IMR-90 (cell line): ENCODE measurements around the gene SLC46A3. TPM values are rescaled to one million over a fixed set of nuclear protein-coding genes. Genes with fewer than 3 reads are reported as not detected.

ENCODE experiments used
- ATAC-seq: fragments of 200-7000 bp; cut with Tn5 transposase; 2 replicates; pipeline ENCODE4 v1.9.1; 2020; ENCODE audit warnings: low read depth, mild to moderate bottlenecking, moderate library complexity
- BruUV-seq: library from RNA; stranded (reverse); fragments of 400-500 nt; replicated peaks from 2 replicates; lab custom pipeline; 2021; lab: Mats Ljungman, UMichigan
- CTCF ChIA-PET: fragments of 300-600 bp; formaldehyde crosslinking; extraction: SDS; loops from one replicate; lab custom pipeline; 2021; ENCODE audit warnings: antibody characterized with exemption; lab: Yijun Ruan, JAX
- POLR2A ChIA-PET: fragments of 300-600 bp; sonication (Branson Sonifier 250); formaldehyde crosslinking; loops from one replicate; lab custom pipeline; 2022; ENCODE audit warnings: antibody characterized with exemption; ENCODE audit not compliant: unreplicated experiment; lab: Charles Lee
- DNase-seq: peaks from one replicate; pipeline ENCODE4 v3.0.0; 2013
- H2AFZ ChIP-seq: replicated peaks from 2 replicates; pipeline ENCODE3; 2013; ENCODE audit warnings: low read length, mild to moderate bottlenecking; ENCODE audit not compliant: poor library complexity
- H2AK5ac ChIP-seq: 2 replicates; pipeline ENCODE4 v1.6.1; 2013; ENCODE audit warnings: low read depth, low read length, inconsistent platforms
- H2AK9ac ChIP-seq: replicated peaks from 2 replicates; pipeline ENCODE3; 2013; ENCODE audit warnings: mild to moderate bottlenecking, low read depth, low read length, moderate library complexity; ENCODE audit not compliant: poor library complexity
- H2BK120ac ChIP-seq: 2 replicates; pipeline ENCODE4 v1.6.1; 2013; ENCODE audit warnings: low read depth, low read length, inconsistent platforms
- H2BK15ac ChIP-seq: 3 replicates; pipeline ENCODE4 v1.6.1; 2013; ENCODE audit warnings: low read depth, low read length, inconsistent platforms
- H2BK20ac ChIP-seq: 2 replicates; pipeline ENCODE4 v1.6.1; 2013; ENCODE audit warnings: low read depth, mild to moderate bottlenecking, inconsistent platforms, low read length, moderate library complexity
- H2BK5ac ChIP-seq: 2 replicates; pipeline ENCODE4 v1.6.1; 2013; ENCODE audit warnings: mild to moderate bottlenecking, low read depth, low read length, inconsistent platforms; ENCODE audit not compliant: poor library complexity, severe bottlenecking
- H3K14ac ChIP-seq: replicated peaks from 2 replicates; pipeline ENCODE4 v1.6.1; 2013; ENCODE audit warnings: low read depth, low read length, inconsistent platforms
- H3K18ac ChIP-seq: 2 replicates; pipeline ENCODE4 v1.6.1; 2013; ENCODE audit warnings: low read depth, low read length, control low read depth
- H3K23ac ChIP-seq: 2 replicates; pipeline ENCODE4 v1.6.1; 2013; ENCODE audit warnings: low read depth, low read length, inconsistent platforms
- H3K27ac ChIP-seq: 2 replicates; pipeline ENCODE4 v1.5.1; 2013; ENCODE audit warnings: mild to moderate bottlenecking, control low read depth, low read length; ENCODE audit not compliant: insufficient read depth
- H3K27me3 ChIP-seq: 2 replicates; pipeline ENCODE4 v1.6.1; 2013; ENCODE audit warnings: low read length; ENCODE audit not compliant: control insufficient read depth, insufficient read depth
- H3K36me3 ChIP-seq: 2 replicates; pipeline ENCODE4 v1.6.1; 2013; ENCODE audit warnings: low read length, mixed read lengths; ENCODE audit not compliant: control insufficient read depth, insufficient read depth
- H3K4ac ChIP-seq: 2 replicates; pipeline ENCODE4 v1.6.1; 2013; ENCODE audit warnings: low read depth, low read length, inconsistent platforms
- H3K4me1 ChIP-seq: 2 replicates; pipeline ENCODE4 v1.6.1; 2013; ENCODE audit warnings: low read length, mixed read lengths; ENCODE audit not compliant: control insufficient read depth, insufficient read depth
- H3K4me2 ChIP-seq: 2 replicates; pipeline ENCODE4 v1.6.1; 2013; ENCODE audit warnings: low read depth, mild to moderate bottlenecking, control low read depth, low read length, moderate library complexity
- H3K4me3 ChIP-seq: 2 replicates; pipeline ENCODE4 v1.5.1; 2013; ENCODE audit warnings: low read depth, mild to moderate bottlenecking, control low read depth, low read length, moderate library complexity; ENCODE audit not compliant: insufficient read depth
- H3K56ac ChIP-seq: 2 replicates; pipeline ENCODE4 v1.6.1; 2013; ENCODE audit warnings: low read length, inconsistent platforms; ENCODE audit not compliant: insufficient read depth; ENCODE audit errors: extremely low read depth
- H3K79me1 ChIP-seq, 2 experiments: 2 replicates each; pipeline ENCODE4 v1.6.1; 2013; ENCODE audit warnings: low read length in 2 of 2, inconsistent platforms in 1 of 2, low read depth in 1 of 2
- H3K9ac ChIP-seq: 2 replicates; pipeline ENCODE4 v1.6.1; 2013; ENCODE audit warnings: low read depth, low read length, control low read depth
- H3K9me1 ChIP-seq: 2 replicates; pipeline ENCODE4 v1.6.1; 2013; ENCODE audit warnings: low read length, inconsistent platforms; ENCODE audit not compliant: insufficient read depth
- H3K9me3 ChIP-seq: 2 replicates; pipeline ENCODE4 v1.6.1; 2013; ENCODE audit warnings: low read length; ENCODE audit not compliant: control insufficient read depth, insufficient read depth
- H4K20me1 ChIP-seq: 2 replicates; pipeline ENCODE4 v1.6.1; 2013; ENCODE audit warnings: low read length, inconsistent platforms; ENCODE audit not compliant: insufficient read depth
- H4K5ac ChIP-seq: 2 replicates; pipeline ENCODE4 v1.6.1; 2013; ENCODE audit warnings: mild to moderate bottlenecking, low read depth, low read length, control low read depth
- H4K8ac ChIP-seq, 2 experiments: 2 replicates each; pipeline ENCODE4 v1.6.1; 2013; ENCODE audit warnings: low read depth in 2 of 2, low read length in 2 of 2, control low read depth in 1 of 2, inconsistent platforms in 1 of 2
- H4K91ac ChIP-seq: 2 replicates; pipeline ENCODE4 v1.6.1; 2013; ENCODE audit warnings: low read depth, low read length, inconsistent platforms; ENCODE audit not compliant: insufficient read depth
- BHLHE40 ChIP-seq: fragments of 150-350 bp; IDR thresholded peaks from 2 replicates; pipeline ENCODE4 v1.6.1; 2016; ENCODE audit warnings: mild to moderate bottlenecking, low read depth, low read length
- CEBPB ChIP-seq: IDR thresholded peaks from 2 replicates; pipeline ENCODE4 v1.6.1; 2012; ENCODE audit warnings: low read depth, low read length, improper control_type of control experiment
- CHD1 ChIP-seq: IDR thresholded peaks from 2 replicates; pipeline ENCODE4 v1.6.1; 2012; ENCODE audit warnings: low read depth, low read length, improper control_type of control experiment
- FOS ChIP-seq: fragments of 150-350 bp; IDR thresholded peaks from 2 replicates; pipeline ENCODE4 v1.6.1; 2016; ENCODE audit warnings: low read depth, low read length
- MAFK ChIP-seq: IDR thresholded peaks from 2 replicates; pipeline ENCODE4 v1.6.1; 2012; ENCODE audit warnings: low read depth, low read length, improper control_type of control experiment
- MAZ ChIP-seq: IDR thresholded peaks from 2 replicates; pipeline ENCODE4 v1.6.1; 2012; ENCODE audit warnings: low read depth, mild to moderate bottlenecking, low read length, improper control_type of control experiment, moderate library complexity, borderline replicate concordance
- MXI1 ChIP-seq: IDR thresholded peaks from 2 replicates; pipeline ENCODE4 v1.6.1; 2012; ENCODE audit warnings: low read depth, mild to moderate bottlenecking, low read length, moderate library complexity, borderline replicate concordance
- NFE2L2 ChIP-seq: fragments of 150-350 bp; IDR thresholded peaks from 2 replicates; pipeline ENCODE4 v1.6.1; 2016; ENCODE audit warnings: low read depth, mild to moderate bottlenecking, low read length
- POLR2A ChIP-seq: IDR thresholded peaks from 2 replicates; pipeline ENCODE4 v1.6.1; 2012; ENCODE audit warnings: mild to moderate bottlenecking, low read depth, low read length
- RAD21 ChIP-seq: IDR thresholded peaks from 2 replicates; pipeline ENCODE4 v1.6.1; 2012; ENCODE audit warnings: low read length, improper control_type of control experiment
- RCOR1 ChIP-seq: IDR thresholded peaks from 2 replicates; pipeline ENCODE4 v1.6.1; 2012; ENCODE audit warnings: mild to moderate bottlenecking, low read length, improper control_type of control experiment; ENCODE audit not compliant: insufficient replicate concordance
- RFX5 ChIP-seq: IDR thresholded peaks from 2 replicates; pipeline ENCODE4 v1.8.0; 2012; ENCODE audit warnings: low read depth, mild to moderate bottlenecking, low read length, moderate library complexity
- SMC3 ChIP-seq: fragments of 150-350 bp; IDR thresholded peaks from 2 replicates; pipeline ENCODE4 v1.6.1; 2016; ENCODE audit warnings: low read depth, mild to moderate bottlenecking, antibody characterized with exemption, low read length, moderate library complexity
- WGBS, 2 experiments: methylation state at CpG; one replicate each; pipeline versions ENCODE4 v1.1.5 to v1.1.7; 2013; ENCODE audit warnings: missing lambda C conversion rate in 2 of 2; ENCODE audit not compliant: insufficient read length in 1 of 2; ENCODE audit errors: extremely low coverage in 2 of 2; 5-methylcytosine and 5-hydroxymethylcytosine counted together
- dilution Hi-C: fragments of 300-500 bp; cut with HindIII; formaldehyde crosslinking; loops from one replicate; pipeline ENCODE4 v1.14.3; 2018; ENCODE audit warnings: low sequenced_read_pairs; ENCODE audit not compliant: unreplicated experiment
- in situ Hi-C: fragments of 300-500 bp; cut with MboI; formaldehyde crosslinking; loops from 3 replicates; pipeline ENCODE4 v1.14.3; 2019; ENCODE audit warnings: low sequenced_read_pairs, inconsistent platforms, mixed read lengths
- intact Hi-C: fragments of 100-400 bp; cut with micrococcal nuclease; formaldehyde crosslinking; loops from 2 replicates; pipeline ENCODE4 v1.10.0; 2022
- polyA plus RNA-seq, 3 experiments: library from polyadenylated mRNA; depleted of rRNA; stranded (reverse); fragments of >200 nt; gene quantifications; 2 replicates each; pipeline ENCODE4 v1.2.3, GENCODE V29; 2012; ENCODE audit warnings: low replicate concordance in 1 of 3
- total RNA-seq: library from RNA; depleted of rRNA; stranded (reverse); fragments of >200 nt; gene quantifications from 2 replicates; pipeline ENCODE4 v1.2.3, GENCODE V29; 2012
- TF ChIP-seq, protein P1 (sequence below): fragments of 150-350 bp; IDR thresholded peaks from 2 replicates; pipeline ENCODE4 v1.6.1; 2017; ENCODE audit warnings: mild to moderate bottlenecking, antibody characterized with exemption, low read length, low read depth
- TF ChIP-seq, protein P2 (sequence below): conservative IDR thresholded peaks from 2 replicates; pipeline ENCODE4 v1.5.1; 2012; ENCODE audit warnings: mild to moderate bottlenecking, low read depth, low read length, improper control_type of control experiment
- TF ChIP-seq, protein P3 (sequence below): fragments of 150-350 bp; IDR thresholded peaks from 2 replicates; pipeline ENCODE4 v1.6.1; 2016; ENCODE audit warnings: low read depth, mild to moderate bottlenecking, low read length, moderate library complexity, borderline replicate concordance

The SLC46A3 gene
- total and polyA plus RNA-seq, 2 of the 4 experiments (the other 2 are of a cell fraction), result 0.54 to 0.89 TPM

DNA sequence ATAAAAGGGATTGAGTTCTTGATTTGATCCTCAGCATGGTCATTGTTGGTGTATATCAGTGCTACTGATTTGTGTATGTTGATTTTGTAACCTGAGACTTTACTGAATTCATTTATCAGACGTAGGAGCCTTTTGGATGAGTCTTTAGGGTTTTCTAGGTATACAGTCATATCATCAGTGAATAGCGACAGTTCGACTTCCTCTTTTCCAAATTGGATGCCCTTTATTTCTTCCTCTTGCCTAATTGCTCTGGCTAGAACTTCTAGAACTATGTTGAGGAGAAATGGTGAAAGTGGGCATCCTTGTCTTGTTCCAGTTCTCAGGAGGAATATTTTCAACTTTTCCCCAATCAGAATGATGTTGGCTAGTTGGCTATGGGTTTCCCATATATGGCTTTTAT lies 32.9 kb downstream of the SLC46A3 start:
- no peak overlapping the region for H3K56ac ChIP-seq
- no peaks in the 10 kb centered on the region for H3K4me1 ChIP-seq
- no peak overlapping the region for H3K18ac ChIP-seq
- no CpG with 5 or more reads among the region's 3 CpGs for WGBS, 2 experiments
- H2BK20ac ChIP-seq, result no peak overlapping the region
- no peak overlapping the region for H3K23ac ChIP-seq
- no TSS peak for BruUV-seq
- H3K9me1 ChIP-seq, result no peaks in the 10 kb centered on the region
- no peak overlapping the region for H2BK120ac ChIP-seq
- no peak overlapping the region for H3K4me2 ChIP-seq
- H3K27ac ChIP-seq, result no peak overlapping the region
- no peak overlapping the region for H2BK15ac ChIP-seq
- no peaks in the 10 kb centered on the region for H3K79me1 ChIP-seq
- H3K9ac ChIP-seq, result no peak overlapping the region
- H3K9me3 ChIP-seq, result no peaks in the 10 kb centered on the region
- no peaks in the 10 kb centered on the region for H4K20me1 ChIP-seq
- no peak overlapping the region for H2AFZ ChIP-seq
- H4K5ac ChIP-seq, result no peak overlapping the region
- POLR2A ChIA-PET, result no interaction called here
- H2AK5ac ChIP-seq, result no peak overlapping the region
- no peak overlapping the region for H4K8ac ChIP-seq
- CTCF ChIA-PET, result no interaction called here
- no peak overlapping the region for H3K14ac ChIP-seq
- TF ChIP-seq MXI1 (no peak), CEBPB (no peak), RAD21 (no peak), POLR2A (no peak), SMC3 (no peak), NFE2L2 (no peak), BHLHE40 (no peak), MAFK (no peak), RFX5 (no peak), FOS (no peak), CHD1 (no peak), MAZ (no peak), RCOR1 (no peak)
- TF ChIP-seq, protein P1, sequence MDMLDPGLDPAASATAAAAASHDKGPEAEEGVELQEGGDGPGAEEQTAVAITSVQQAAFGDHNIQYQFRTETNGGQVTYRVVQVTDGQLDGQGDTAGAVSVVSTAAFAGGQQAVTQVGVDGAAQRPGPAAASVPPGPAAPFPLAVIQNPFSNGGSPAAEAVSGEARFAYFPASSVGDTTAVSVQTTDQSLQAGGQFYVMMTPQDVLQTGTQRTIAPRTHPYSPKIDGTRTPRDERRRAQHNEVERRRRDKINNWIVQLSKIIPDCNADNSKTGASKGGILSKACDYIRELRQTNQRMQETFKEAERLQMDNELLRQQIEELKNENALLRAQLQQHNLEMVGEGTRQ, result no peak
- TF ChIP-seq, protein P2, sequence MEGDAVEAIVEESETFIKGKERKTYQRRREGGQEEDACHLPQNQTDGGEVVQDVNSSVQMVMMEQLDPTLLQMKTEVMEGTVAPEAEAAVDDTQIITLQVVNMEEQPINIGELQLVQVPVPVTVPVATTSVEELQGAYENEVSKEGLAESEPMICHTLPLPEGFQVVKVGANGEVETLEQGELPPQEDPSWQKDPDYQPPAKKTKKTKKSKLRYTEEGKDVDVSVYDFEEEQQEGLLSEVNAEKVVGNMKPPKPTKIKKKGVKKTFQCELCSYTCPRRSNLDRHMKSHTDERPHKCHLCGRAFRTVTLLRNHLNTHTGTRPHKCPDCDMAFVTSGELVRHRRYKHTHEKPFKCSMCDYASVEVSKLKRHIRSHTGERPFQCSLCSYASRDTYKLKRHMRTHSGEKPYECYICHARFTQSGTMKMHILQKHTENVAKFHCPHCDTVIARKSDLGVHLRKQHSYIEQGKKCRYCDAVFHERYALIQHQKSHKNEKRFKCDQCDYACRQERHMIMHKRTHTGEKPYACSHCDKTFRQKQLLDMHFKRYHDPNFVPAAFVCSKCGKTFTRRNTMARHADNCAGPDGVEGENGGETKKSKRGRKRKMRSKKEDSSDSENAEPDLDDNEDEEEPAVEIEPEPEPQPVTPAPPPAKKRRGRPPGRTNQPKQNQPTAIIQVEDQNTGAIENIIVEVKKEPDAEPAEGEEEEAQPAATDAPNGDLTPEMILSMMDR, result no peak
- TF ChIP-seq, protein P3, sequence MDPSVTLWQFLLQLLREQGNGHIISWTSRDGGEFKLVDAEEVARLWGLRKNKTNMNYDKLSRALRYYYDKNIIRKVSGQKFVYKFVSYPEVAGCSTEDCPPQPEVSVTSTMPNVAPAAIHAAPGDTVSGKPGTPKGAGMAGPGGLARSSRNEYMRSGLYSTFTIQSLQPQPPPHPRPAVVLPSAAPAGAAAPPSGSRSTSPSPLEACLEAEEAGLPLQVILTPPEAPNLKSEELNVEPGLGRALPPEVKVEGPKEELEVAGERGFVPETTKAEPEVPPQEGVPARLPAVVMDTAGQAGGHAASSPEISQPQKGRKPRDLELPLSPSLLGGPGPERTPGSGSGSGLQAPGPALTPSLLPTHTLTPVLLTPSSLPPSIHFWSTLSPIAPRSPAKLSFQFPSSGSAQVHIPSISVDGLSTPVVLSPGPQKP, result no peak
- intact Hi-C loops (no loop called here), in situ Hi-C loops (no loop called here), dilution Hi-C loops (no loop called here)
- ATAC-seq (no peak), DNase-seq (no peak)
- no peaks in the 10 kb centered on the region for H3K27me3 ChIP-seq
- no peak overlapping the region for H2AK9ac ChIP-seq
- no peak overlapping the region for H3K4ac ChIP-seq
- no peak overlapping the region for H3K4me3 ChIP-seq
- H3K36me3 ChIP-seq, result peaks cover under 1% of the 10 kb centered on the region
- H2BK5ac ChIP-seq, result no peak overlapping the region
- H4K91ac ChIP-seq, result no peak overlapping the region
